Measurements from ENCODE around the gene C19orf81.
A peak's percentile ranks its signal among the peaks of the same experiment; 100 is the strongest.

C19orf81 gene

DNA sequence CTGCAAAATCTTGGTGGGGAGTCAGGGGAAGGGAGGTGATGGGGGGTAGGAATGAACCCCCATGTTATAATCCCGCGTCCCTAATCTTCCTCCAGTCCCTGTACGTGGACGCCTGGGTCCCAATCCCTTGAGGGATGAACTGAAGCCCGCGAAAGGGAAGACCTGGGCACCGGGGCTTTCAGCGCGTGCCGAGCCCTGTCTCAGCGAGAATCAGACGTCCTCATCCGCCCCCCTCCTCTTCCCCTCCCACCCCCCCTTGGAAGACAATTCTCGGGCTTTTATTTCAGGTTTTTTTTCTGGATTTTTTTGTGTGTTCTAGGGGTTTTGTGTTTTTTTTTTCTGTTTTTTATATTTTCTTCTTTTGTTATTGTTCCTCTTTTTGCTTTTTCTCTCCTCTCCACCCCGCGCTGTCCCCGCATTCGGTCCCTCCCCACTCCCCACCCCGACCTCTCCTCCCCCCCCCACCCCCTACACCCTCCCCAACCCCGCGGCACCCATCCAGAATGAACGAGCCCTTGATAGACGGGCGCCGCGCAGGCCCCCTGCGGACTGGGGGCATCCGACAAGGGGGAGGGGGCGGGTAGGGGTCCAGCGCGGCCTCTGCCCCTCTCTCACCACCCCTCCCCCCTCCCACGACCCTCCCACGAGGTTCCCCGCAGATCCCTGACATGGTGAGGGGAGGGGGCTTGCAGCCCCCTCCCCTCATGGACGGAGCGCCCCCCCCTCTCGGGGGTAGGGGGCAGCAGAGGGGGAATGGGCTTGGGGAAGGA lies 10.3 kb downstream of the C19orf81 start:
- DNase-seq: no peak

GRCh38 chr19:50660088-50660366 lies 10.8 kb downstream of the C19orf81 start:
- no peak for DNase-seq

GRCh38 chr19:50661023-50661422 lies 11.8 kb downstream of the C19orf81 start:
- DNase-seq: no peak

GRCh38 chr19:50661766-50662650 lies 12.8 kb downstream of the C19orf81 start:
- DNase-seq: no peak

GRCh38 chr19:50662651-50663481 lies 13.6 kb downstream of the C19orf81 start:
- no peak for DNase-seq

- no peak for DNase-seq
These were observed 14.2 kb downstream of the C19orf81 start for GRCh38 chr19:50663482-50663790.

DNA sequence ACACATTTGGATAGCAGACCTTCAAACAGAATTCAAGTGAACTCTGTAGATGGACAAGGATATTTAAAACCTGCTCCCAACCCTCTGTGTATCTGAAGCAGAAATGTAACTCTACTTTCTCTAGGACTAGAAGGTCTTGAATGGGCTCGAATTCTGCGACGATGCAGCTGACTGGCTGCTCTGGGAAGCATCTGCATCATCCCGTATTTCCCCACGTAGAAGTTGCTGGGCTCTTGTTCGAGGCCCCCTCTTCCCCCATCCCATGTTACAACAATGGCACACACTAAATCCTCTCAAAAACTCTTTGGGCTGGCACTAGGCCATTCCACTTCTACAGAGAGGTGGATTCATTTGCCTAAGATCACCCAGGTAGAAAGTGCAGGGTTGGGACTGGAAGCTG lies 15.0 kb downstream of the C19orf81 start:
- DNase-seq: no peak

GRCh38 chr19:50666346-50667176 lies 17.3 kb downstream of the C19orf81 start:
- DNase-seq: no peak

DNA sequence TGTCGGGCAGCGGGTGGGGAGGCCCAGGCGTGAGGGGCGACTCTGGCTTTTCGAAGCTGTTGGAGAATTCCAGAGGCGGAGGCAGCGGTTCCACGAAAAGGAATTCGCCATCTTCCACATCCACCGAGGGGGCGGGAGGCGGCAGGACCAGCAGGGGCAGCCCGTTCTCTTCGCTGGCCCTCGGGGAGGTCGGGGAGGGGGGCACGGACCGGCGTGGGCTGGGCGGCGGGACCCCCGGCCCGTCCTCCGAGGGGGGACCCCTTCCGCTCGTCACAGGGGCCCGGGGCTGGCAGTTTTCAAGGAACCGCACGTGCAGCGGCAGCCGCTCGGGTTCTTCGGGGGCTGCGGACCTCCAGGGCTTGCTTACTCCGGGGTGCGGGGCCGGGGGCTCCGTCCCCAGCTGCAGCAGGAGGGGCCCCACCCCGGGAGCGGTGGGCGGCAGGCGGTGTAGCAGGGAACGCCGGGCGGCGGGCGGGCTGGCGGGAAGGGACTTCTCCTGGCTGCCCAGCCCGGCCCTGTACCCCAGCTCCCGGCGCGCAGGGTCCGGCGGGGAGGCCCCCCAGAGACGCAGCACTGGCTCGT lies 18.0 kb downstream of the C19orf81 start:
- DNase-seq: no peak

- DNase-seq: no peak
These were observed 18.6 kb downstream of the C19orf81 start for GRCh38 chr19:50667759-50668231.

DNA sequence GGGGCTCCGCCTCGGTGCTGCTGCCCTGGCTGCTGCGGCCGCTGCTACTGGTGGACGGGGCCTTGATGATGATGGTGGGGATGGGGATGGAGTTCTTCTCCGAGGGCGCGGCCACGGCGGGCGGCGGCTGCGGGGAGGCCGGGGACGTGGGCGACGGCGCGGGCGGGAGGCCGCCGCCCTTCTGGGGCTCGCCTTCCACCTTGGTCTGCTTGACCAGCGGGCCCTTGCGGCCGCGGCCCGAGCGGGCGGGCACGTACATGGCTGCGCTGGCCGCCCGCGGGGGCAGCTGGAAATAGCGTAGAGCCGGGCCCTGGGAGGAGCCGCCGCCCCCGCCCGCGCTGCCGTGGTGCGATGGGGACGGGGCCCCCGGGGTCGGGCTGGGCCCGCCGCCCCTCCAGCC lies 19.2 kb downstream of the C19orf81 start:
- no peak for DNase-seq

GRCh38 chr19:50668879-50669278 lies 19.6 kb downstream of the C19orf81 start:
- no peak for DNase-seq

DNA sequence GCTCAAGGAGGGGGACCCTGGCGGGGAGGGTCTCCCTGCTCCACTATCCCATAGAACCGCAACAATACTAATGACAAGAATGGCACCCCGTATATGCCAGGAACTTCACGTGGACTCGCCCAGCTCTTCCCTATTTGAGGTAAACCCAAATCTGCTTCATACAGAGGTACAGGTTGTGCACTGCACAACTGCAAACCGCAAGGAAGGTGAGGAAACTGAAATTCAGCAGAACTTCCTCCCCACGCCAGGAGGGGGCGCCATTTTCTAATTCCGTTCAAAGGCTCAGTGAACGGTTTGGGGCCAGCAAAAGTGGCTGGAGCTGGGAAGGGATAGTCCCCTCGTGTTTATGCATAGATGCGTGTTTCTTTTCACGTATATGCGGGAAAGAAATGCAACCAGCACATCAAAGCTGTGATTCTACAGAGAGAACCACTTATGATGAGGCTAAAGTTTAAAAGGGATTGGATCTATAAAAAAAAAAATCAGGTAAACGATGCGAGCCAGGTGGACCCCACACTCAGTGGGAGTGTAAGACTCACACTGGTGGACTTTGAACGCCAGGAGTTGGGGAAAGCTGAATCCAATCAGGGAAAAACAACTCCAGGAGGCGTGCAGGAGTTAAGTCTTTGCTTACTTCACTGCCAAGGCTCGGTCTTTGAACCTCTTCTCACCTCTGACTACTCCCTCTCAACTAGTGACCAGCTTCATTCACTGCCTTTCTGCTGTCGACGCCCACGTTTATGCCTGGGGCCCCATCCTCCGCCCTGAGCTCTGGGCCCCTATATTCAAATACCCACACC lies 20.3 kb downstream of the C19orf81 start:
- peak; percentile 53 to 62 for DNase-seq

DNA sequence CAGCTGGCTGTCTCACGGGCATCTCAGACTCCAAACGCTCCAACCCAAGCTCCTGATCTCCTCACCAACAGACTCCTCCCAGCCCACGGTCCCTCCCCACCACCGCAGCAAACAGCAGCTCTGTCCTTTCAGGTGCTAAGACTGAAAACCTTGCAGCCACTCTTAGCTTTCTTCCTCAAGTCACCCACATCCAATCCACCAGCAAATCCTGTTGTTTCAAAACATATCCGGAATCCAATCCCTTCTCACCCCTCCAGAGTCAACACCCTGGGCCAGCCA lies 20.8 kb downstream of the C19orf81 start:
- DNase-seq: no peak

GRCh38 chr19:50673118-50673517 lies 23.9 kb downstream of the C19orf81 start:
- no peak for DNase-seq

DNA sequence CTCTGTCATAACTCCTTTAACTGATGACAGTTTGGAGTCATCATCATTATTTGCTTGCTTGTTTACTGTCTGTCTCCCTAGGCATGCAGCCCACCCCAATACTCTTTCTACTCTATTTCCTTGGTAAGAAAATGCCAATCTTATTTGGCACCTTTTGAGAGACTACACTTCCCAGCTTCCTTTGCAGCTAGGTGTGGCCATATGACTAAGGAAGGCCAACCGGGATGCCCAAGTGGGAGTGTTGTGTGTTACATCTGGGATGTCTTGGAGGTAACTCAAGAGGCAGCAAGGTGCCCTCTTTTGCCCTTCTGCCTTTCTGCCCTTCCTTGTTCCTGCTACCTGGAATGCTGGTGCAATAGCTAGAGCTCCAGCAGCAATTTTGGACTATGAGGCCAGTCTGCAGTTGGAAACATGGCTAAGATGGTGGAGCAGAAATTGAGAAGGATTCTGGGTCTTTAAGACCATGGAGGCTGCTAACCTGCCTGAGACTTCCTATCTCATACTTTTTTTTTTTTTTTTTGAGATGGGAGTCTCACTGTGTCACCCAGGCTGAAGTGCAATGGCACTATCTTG lies 27.5 kb downstream of the C19orf81 start:
- DNase-seq: no peak

- no peak for DNase-seq
These were observed 28.4 kb downstream of the C19orf81 start for GRCh38 chr19:50677636-50678035.

DNA sequence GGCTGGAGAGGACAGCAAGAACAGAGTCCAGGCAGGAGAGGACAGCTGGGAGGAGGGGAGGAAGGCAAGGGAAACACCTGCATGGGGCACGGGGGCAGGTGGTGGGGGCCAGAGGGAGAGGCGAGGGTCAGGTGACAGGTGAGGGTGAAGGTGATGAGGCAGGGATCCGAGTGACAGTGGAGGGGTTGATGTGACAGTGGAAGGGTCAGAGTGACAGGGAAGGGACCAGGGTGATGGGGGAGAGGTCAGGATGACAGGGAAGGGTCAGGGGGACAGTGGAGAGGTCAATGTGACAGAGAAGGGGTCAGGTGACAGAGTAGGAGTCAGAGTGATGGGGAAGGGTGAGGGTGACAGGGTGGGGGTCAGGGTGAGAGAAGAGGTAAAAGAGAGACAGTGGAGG lies 29.1 kb downstream of the C19orf81 start:
- DNase-seq: no peak

GRCh38 chr19:50679177-50680125 lies 30.2 kb downstream of the C19orf81 start:
- DNase-seq: peak; percentile 80 to 82

All from activated CD4-positive, alpha-beta T cell treated with anti-CD3 and anti-CD28 coated beads, Interleukin-2, amount 50 U/mL, for 48 hours (primary cell).